ENCODE data around the gene AVP.
A peak's percentile ranks its signal among the peaks of the same experiment; 100 is the strongest.
"Not testable (repeated sequence)": the region's sequence is repeated elsewhere in the genome, so short reads cannot be mapped to it uniquely, and the experiment has no call there.

AVP gene

DNA sequence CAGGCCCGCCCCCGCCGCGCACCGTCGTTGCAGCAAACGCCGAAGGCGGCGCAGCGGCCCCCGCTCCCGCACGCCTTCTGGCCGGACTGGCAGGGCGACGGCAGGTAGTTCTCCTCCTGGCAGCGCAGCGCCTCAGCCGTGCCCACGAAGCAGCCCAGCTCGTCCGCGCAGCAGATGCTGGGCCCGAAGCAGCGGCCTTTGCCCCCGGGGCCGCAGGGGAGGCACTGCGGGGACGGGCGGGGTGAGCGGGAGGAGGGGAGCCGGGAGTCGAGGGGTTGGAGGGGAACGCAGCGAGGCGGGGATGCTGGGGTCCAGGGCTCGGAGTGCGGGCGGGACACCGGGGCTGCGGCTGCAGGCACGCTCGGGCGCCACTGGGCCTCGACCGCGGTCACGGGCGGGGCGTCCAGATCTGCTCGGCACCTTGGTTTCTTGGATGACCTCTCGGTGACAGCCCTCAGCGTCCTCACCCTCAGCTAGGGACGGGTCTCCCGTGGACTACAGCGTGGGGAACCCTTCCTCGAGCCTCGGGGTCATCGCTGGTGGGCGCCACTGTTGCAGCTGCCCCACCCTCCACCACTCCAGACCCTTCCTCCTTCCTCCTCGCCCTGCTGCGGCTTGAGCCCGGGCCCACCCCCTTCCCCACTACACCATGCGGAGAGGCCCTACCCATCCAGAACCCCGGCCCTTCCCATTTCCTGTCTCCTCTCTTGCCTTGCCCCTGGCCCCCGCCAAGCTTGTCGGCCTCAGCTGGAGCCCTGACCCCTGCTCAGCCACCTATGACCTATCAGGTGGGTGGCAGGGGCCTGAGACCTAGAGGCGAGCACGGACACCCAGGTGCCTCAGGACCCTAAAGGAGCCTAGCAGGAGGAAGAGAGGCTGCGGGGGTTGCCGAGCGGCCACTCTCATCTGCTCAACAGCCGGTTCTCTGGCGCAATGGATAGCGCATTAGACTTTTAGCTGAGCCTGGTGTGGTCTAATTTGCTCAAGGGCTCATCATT is 1.3 kb downstream of the AVP start:
- DNase-seq: peak; percentile 42

DNA sequence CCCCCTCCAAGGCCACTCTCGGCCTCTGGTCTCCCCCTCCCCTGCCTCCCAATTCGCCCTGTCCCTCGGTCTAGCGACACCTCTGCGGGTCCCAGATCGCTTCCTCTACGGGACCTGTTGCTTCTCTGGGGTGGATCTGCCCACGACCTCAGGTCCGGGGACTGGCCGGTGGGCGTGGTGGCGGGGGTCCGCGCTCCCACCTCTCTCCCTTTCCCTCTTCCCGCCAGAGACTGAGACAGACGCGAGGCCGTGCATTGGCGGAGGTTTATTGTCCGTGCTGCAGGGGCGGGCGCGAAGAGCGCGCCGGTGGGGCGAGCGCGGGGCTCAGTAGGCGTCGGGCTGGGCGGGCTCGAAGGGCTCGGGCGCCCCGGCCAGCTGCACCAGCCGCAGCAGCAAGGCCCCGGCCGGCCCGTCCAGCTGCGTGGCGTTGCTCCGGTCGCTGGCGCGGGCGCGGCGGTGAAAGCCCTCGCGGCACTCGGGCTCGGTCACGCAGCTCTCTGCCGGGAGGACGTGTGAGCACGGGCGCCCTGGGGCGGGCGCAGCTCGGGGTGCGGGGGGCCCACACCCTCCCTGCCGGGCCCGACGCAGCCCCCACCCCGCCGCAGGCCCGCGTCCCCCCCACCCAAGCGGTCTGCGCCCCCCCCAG is 2.1 kb downstream of the AVP start:
- peak; percentile 41 for DNase-seq

DNA sequence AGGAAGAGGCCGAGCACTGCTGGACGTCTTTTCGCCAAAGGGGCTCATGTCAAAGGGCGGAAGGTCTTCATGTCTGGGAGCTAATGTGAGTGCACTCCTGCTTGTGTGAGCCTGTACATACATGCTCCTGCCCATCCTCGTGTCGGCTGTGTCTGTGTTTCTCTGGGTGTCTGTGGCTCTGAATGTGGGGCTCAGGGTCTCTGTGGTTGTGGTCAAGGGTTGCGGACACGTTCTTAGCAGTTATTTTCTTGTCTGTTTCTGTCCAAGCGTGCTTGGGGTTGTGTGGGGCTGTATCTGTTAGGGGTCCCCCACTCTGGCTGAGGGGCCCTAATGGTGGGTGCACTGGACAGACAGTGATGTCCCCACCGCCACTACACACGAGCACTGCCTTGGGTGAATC is 2.9 kb downstream of the AVP start:
- no peak for DNase-seq

DNA sequence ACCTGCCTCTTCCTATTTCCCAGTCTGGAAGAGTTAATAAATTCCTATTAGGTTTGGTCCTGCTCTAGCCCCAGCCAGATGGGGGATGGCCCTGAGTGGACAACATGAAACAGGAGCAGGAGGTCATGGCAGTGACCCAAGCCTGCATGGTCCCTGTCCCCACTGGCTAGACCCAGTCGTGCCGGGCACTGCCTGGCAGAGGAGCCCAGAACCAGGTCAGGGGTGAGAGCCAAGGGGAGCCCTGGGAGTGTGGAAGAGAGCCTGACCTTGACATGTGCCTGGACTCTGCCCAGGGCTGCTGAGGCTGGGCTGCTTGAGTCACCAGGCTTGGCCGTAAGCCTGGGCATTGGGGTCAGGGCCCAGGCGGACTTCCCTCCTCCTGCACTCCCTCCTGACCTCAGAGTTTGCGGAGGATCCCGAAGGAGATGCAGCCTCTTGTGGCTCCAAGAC is 3.6 kb downstream of the AVP start:
- no peak for DNase-seq

DNA sequence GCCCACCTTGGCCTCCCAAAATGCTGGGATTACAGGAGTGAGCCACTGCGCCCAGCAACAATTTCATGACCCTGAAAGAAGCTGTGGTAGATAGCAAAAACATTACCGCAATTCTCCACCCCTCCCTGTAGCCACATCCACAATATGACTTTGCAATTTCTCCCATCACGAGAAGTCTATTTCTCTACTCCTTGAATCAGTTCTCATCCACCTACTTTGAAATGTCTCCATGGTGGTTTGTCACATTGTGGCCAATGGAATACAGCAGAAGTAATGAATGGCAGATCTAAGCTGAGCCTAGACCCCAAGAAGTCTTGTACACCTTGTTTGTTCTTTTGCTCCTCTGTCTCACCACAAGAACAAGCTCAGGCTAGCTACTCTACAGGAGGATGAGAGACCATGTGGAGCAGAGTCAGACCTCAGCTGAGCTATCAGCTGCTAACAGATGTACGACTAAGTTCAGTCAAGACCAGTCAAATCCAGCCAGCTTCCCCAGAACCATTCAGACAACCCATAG is 6.8 kb downstream of the AVP start:
- DNase-seq: no peak

DNA sequence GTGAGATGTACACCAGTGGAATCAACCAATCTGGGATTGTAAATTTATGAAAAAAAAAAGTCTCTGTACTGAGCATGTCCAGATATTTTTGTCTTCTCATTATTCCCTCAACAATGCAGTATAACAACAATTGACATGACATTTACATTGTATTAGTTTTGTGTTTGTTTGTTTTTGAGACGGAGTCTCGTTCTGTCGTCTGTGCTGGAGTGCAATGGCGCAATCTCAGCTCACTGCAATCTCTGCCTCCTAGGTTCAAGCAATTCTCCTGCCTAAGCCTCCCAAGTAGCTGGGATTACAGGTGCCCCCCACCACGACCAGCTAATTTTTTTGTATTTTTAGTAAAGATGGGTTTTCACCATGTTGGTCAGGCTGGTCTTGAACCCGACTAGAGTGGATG is 9.2 kb downstream of the AVP start:
- DNase-seq: not testable (repeated sequence)

DNA sequence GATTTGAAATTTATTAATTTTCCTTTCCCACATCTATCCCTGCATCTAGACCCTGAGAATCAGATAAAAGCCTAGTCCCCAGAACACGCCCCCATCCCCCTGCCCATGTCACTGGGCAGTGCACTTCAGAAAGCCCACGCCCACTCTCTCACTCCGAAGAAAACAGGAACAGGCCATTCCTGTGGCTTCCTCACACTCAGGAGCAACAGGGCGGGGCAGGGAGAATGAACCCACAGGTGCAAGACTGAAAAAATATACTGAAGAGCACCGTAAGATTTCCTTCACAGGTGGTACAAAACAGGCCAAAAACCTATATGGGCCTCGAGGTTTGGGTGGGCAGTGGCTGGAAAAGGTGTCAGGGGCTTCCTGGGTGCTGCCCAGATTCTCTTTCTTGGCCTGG is 9.7 kb downstream of the AVP start:
- no peak for DNase-seq

DNA sequence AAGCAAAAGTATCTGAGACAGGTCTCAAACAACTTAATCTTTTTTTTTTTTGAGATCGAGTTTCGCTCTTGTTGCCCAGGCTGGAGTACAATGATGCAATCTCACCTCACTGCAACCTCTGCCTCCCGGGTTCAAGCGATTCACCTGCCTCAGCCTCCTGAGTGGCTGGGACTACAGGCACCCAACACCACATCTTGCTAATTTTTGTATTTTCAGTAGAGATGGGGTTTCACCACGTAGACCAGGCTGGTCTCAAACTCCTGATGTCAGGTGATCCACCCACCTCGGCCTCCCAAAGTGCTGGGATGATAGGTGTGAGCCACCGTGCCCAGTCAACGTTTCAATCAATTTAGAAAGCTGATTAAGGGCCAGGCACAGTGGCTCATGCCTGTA is 11.3 kb downstream of the AVP start:
- not testable (repeated sequence) for DNase-seq

DNA sequence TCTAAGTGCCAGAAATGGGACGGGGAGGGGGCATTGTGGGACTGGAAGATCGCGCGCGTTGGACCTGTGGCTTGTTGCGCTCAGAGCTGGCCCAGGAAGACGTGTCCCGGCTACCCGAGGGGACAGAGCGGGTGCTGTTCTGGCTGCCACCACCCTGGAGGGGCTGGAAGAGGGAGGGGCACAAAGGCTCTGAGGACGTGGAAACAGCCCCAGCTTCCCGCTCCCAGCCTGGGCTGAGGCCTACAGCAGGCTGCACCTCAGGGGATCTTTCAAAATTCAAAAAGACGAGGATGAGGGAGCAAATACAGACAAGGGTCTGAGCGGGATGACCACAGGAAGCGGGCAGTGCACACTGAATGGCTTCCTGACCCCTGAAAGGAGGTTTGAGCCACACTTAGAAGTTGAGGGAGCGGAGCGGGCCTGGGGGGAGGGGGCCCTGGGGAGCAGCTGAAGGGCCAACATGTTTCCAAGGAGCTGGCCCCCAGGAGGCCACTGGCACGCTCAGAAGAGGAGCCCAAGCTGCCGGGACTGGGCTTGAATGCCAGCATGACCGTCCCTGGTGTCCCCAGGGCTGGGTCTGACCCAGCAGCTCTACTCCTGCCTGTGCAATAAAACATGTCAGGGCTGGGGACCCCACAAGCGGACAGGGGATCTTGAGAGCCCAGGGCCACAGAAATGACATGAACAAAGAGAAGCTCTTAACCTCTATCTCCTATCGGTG is 11.8 kb downstream of the AVP start:
- DNase-seq: no peak

DNA sequence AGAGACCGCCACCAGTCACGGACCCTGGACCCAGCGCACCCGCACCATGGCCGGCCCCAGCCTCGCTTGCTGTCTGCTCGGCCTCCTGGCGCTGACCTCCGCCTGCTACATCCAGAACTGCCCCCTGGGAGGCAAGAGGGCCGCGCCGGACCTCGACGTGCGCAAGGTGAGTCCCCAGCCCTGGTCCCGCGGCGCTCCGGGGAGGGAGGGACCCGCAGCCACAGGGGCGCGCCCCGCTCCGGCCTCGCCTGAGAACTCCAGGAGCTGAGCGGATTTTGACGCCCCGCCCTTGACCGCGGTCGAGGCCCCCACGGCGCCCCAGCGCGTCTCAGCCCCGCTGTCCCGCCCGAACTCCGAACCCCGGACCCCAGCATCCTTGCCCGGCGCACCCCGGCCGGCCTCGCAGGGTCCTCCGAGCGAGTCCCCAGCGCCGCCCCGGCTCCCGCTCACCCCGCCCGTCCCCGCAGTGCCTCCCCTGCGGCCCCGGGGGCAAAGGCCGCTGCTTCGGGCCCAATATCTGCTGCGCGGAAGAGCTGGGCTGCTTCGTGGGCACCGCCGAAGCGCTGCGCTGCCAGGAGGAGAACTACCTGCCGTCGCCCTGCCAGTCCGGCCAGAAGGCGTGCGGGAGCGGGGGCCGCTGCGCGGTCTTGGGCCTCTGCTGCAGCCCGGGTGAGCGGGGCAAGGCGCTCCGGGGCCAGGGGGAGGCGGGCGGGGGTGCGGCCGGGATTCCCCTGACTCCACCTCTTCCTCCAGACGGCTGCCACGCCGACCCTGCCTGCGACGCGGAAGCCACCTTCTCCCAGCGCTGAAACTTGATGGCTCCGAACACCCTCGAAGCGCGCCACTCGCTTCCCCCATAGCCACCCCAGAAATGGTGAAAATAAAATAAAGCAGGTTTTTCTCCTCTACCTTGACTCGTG is 12.7 kb downstream of the AVP start, which contains the start of gene OXT:
TSS of gene OXT (plus strand) at position 11 of the 920 bp plus-strand sequence. CDS start at position 47, 36 bp downstream.
- peak; percentile 79 for DNase-seq

DNA sequence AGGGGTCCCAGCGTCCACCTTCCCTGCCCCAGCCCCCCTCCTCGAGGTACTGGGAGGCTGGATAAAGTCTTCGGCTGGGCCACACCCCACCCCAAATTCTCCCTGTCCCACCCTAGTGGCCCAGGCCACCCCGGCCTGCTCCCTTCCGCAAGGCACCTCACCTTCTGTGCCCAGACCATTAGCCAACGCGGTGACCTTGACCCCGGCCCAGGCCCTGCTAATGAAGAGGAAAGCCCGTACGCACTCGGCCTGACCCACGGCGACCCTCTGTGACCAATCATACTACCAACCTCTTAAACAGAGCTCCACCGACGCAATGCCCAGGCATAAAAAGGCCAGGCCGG is 13.3 kb downstream of the AVP start:
- no peak for DNase-seq

DNA sequence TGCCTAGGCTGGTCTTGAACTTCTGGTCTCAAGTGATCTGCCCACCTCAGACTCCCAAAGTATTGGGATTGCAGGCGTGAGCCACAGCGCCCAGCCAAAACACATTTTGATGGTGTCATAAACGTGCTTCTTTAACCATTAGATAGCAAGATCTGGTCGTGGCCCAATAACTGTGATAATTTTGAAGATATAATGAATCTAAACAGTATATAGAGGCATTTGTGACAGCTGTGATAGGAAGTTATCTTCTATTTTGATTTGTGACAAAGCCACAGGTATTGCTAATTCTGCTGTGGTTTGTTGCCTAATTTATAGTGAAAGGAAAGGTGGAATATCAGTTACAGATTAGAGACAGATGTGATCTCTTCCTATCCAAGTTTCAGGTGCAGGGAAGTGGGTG is 13.8 kb downstream of the AVP start:
- no peak for DNase-seq

DNA sequence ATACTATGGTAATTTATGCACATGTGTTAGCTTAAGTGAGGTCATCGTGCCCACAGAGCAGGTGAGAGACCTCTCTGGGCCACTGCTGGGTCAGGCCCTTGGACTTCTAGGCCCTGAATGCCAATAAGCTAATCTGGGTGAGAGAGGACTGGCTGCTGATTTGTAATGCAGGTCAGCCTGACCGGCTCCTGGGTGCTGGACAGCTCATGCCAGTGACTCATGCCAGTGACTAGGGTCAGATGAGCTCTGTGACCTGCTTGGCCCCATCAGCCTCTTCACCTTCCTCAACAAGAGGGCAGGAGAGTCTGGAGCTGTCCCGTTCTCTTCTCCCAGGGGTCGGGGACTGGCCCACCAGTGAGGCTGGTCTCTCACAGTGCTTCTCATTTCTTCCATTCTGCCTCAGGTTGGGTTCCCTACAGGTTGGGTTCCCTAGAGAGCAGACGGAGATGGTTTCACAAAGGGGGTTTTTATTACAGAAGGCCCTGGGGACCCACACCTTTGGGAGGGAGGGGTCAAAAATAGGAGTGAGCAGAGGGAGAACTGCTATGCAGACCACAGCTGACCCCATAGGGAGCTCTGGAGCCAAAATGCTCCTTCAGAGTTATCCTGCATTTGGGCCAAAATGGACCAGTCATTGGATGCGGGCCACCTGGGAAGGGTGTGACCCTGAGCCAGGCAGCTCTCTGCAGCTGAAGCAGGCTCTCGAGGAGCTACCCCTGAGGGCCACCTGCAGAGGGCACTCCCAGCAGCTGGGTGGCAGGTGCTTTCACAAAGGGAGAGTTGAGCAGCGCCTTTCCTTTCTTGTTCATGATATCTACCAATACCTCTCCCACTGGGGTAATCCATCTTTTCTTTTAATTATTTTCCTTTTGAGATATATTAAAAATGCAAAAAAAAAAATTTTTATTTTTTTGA is 15.3 kb downstream of the AVP start:
- DNase-seq: peak; percentile 63

DNA sequence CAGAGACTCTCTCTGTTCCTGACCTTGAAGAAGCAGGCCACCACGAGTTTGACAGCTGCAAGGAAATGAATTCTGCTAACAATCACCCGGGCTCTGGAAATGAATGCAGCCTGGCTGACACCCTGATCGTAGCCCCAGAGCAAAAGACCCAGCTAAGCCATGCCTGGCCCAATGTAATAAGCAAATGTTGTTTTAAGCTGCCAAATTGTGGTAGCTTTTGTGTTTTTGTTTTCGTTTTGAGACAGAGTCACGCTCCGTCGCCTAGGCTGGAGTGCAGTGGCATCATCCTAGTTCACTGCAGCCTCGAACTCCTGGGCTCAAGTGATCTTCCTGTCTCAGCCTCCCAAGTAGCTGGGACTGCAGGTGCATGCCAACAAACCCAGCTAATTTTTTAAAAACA is 16.4 kb downstream of the AVP start:
- DNase-seq: no peak

DNA sequence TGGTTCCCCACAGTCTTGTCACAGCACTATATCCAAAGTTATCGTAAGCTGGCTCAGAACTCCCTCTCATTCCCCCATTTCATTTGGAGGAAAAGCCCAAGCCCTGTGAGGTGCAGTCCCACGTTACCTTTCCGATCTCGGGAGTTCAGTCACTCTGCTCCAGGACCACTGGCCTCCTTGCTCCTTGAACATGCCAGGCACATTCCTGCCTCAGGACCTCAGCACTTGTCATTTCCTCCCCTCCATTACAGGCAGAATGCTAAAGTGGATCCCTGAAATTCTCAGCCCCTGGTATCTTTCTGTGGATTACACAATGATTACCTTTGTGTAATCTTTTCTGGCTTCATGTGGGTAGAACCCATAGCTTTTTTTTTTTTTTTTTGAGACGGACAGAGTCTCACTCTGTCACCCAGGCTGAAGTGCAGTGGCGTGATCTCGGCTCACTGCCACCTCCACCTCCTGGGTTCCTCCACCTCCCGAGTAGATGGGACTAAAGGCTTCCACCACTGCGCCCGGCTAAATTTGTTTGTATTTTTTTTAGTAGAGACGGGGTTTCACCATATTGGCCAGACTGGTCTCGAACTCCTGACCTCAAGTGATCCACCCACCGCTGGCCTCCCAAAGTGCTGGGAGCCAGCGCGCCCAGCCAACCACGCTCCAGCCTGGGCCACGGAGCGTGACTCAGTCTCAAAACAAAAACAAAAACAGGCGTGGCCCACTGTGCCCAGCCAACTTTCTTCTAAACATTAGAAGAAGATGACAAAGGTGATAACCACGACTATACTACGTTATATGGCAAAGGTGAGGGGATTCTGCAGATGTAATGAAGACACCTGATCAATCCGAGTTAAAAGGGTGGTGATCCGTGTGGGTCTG is 17.1 kb downstream of the AVP start:
- DNase-seq: no peak

DNA sequence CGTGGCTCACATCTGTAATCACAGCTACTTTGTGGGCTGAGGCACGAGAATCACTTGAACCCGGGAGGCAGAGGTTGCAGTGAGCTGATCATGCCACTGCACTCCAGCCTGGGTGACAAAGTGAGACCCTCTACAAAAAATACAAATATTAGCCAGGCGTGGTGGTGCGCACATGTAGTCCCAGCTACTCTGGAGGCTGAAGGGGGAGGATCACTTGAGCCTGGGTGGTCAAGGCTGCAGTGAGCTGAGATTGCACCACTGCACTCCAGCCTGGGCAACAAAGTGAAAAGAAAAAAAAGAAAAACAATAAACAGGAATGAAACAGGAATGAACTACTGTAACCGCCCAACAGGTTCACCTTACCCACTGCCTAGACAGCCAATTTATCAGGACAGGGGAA is 20.4 kb downstream of the AVP start:
- not testable (repeated sequence) for DNase-seq

DNA sequence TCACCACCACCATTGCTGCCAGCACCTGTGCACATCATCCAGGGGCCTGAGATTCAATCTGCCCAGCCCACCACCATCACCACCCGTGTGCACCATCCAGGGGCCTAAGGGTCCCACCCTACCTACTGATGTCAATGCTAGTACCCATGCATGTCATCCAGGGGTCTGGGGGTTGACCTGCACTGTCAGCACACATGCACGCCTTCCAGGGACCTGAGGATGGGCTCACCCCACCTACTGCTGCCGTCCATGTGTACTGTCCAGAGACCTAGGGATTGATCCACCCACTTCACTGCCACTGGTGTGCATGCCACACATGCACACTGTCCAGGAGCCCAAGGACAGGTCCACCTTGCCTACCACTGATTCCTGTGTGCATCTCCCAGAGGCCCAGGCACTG is 25.0 kb downstream of the AVP start:
- DNase-seq: no peak

DNA sequence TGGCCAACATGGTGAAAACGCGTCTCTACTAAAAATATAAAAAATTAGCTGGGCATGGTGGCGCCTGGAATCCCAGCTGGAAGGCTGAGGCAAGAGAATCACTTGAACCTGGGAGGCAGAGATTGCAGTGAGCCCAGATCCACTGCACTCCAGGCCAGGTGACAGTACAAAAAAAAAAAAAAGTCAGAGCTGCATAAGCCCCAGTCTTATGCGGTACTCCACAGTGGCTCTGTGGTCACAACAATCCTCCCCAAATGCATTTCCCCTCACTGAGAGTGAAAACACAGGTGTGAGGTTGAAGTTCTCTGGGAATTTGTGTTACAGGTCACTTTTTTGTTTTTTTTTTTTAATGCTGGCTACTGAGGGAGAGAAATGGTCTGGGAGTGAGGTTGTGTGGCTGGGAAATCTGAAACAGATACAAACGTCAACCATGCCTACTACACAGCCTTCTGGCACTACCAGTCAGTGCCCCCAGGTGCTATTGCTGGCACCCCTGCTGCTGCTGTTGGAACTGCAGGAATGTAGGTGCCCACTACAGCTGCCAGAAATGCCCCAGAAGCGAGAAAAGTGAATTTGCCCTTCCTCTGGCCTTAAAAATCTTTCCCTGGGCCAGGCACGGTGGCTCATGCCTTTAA is 33.0 kb downstream of the AVP start:
- no peak for DNase-seq

Measured in activated T-cell treated with anti-CD3 and anti-CD28 coated beads, Interleukin-2, amount 50 U/mL, for 1 hour (primary cell).